Esophagus squamous epithelium (tissue), 5 donors: Measurements from ENCODE around the gene XRN1. TPM values are rescaled to one million over a fixed set of nuclear protein-coding genes. Genes with fewer than 3 reads are reported as not detected.

Experiments
- DNase-seq: peaks from one replicate; lab custom pipeline; 2025; lab: John Stamatoyannopoulos, UW
- H3K27ac ChIP-seq, 4 donors: fragments of 200-600 bp; sonication (generic); one replicate each; pipeline ENCODE4 v1.5.1; 2016 to 2019; ENCODE audit warnings: mild to moderate bottlenecking in 1 of 4
- H3K27me3 ChIP-seq, 4 donors: fragments of 200-600 bp; sonication (generic); 1 replicate in 3 of 4; 2 replicates in 1 of 4; pipeline versions ENCODE4 v1.5.1 to v1.6.0; 2017 to 2021; ENCODE audit warnings: antibody characterized with exemption in 1 of 4
- H3K36me3 ChIP-seq, 3 donors: fragments of 200-600 bp; sonication (generic); one replicate each; pipeline ENCODE4 v1.5.1; 2016 to 2019
- H3K4me1 ChIP-seq, 3 donors: fragments of 200-600 bp; sonication (generic); one replicate each; pipeline ENCODE4 v1.5.1; 2017 to 2019
- H3K4me3 ChIP-seq, 4 donors: fragments of 200-600 bp; sonication (generic); 1 replicate in 3 of 4; 2 replicates in 1 of 4; pipeline ENCODE4 v1.5.1; 2016 to 2019; ENCODE audit warnings: mild to moderate bottlenecking in 2 of 4, moderate library complexity in 1 of 4
- H3K9me3 ChIP-seq, 3 donors: fragments of 200-600 bp; sonication (generic); one replicate each; pipeline ENCODE4 v1.5.1; 2016 to 2019
- CTCF ChIP-seq, 6 experiments: fragments of 450-650 bp in 4 of 6; fragments of 200-600 bp in 2 of 6; sonication (generic) in 2 of 6; IDR thresholded peaks; one replicate each; pipeline ENCODE4 v1.5.1; 2016 to 2019; ENCODE audit warnings: antibody characterized with exemption in 6 of 6, mild to moderate bottlenecking in 4 of 6, moderate library complexity in 4 of 6
- POLR2A ChIP-seq, 4 donors: fragments of 450-650 bp; IDR thresholded peaks; one replicate each; pipeline ENCODE4 v1.6.1; 2017; ENCODE audit warnings: antibody characterized with exemption in 4 of 4, mild to moderate bottlenecking in 4 of 4, moderate library complexity in 3 of 4
- whole genome bisulfite sequencing, 2 donors: methylation state at CpG; one replicate each; pipeline ENCODE4 v1.1.5; 2018; 5-methylcytosine and 5-hydroxymethylcytosine counted together
- intact Hi-C: fragments of 100-400 bp; cut with DNase I; formaldehyde crosslinking; loops from one replicate; pipeline ENCODE4 v1.15.0; 2022
- total RNA-seq, 4 donors: library from RNA; depleted of rRNA; stranded (reverse); fragments of >200 nt; gene quantifications; one replicate each; pipeline ENCODE4 v1.1.0, GENCODE V29; 2016
- donor health status: DM: yes; HTN: yes; CAD: no.

Gene XRN1
- 10 to 100 TPM; 15.5 to 37.6 (median 23.1) TPM for total RNA-seq

- 5 to 8% methylated on average over 26 to 49 of the region's 52 CpGs for WGBS, 2 donors
- no peaks in the 10 kb centered on the region for H3K9me3 ChIP-seq
- intact Hi-C loops: no loop called here
- DNase-seq: peak; percentile 77
- H3K4me3 ChIP-seq: peak within 1 kb of the TSS; percentile 87 to 95 (median 90)
- H3K27ac ChIP-seq: peak within 1 kb of the TSS; percentile 98 to 99 (median 98)
- H3K36me3 ChIP-seq: peaks cover 0 to 29% (median 0%) of the 10 kb centered on the region in 3 donors
- no peak for TF ChIP-seq CTCF (IDR thresholded peaks at IDR 0.05)
- TF ChIP-seq POLR2A (IDR thresholded peaks at IDR 0.05): peak in 3 of 4 donors; percentile 43 to 79 (median 57)
- H3K27me3 ChIP-seq: no peaks in the 10 kb centered on the region
- peaks cover 8 to 45% (median 14%) of the 10 kb centered on the region in 3 donors for H3K4me1 ChIP-seq
Observed at GRCh38 chr3:142447852-142448823, at the start of gene XRN1. XRN1 (minus strand) TSS chr3:142448037; CDS start chr3:142447944, 93 bp downstream.

GRCh38 chr3:142495103-142495502 is 47.3 kb upstream of the XRN1 start:
- intact Hi-C loops: no loop called here
- Histone ChIP-seq H3K4me1 (no peaks in the 10 kb centered on the region), H3K4me3 (no peak overlapping the region), H3K27me3 (no peaks in the 10 kb centered on the region), H3K9me3 (no peaks in the 10 kb centered on the region), H3K36me3 (peaks cover 0 to 97% (median 12%) of the 10 kb centered on the region in 3 donors), H3K27ac (no peak overlapping the region)
- no peak for TF ChIP-seq CTCF (IDR thresholded peaks at IDR 0.05)
- no peak for TF ChIP-seq POLR2A (IDR thresholded peaks at IDR 0.05)
- DNase-seq: no peak
- 94 to 100% methylated on average over 3 of the region's 3 CpGs for WGBS, 2 donors

- no peaks in the 10 kb centered on the region for H3K4me1 ChIP-seq
- intact Hi-C loops: no loop called here
- no peak overlapping the region for H3K27ac ChIP-seq
- H3K36me3 ChIP-seq: peaks cover 0 to 100% (median 8%) of the 10 kb centered on the region in 3 donors
- 93 to 98% methylated on average over 2 of the region's 2 CpGs for WGBS, 2 donors
- TF ChIP-seq POLR2A (IDR thresholded peaks at IDR 0.05) (no peak), CTCF (IDR thresholded peaks at IDR 0.05) (no peak)
- no peak for DNase-seq
- no peak overlapping the region for H3K4me3 ChIP-seq
- no peaks in the 10 kb centered on the region for H3K9me3 ChIP-seq
- H3K27me3 ChIP-seq: no peaks in the 10 kb centered on the region
Observed at GRCh38 chr3:142492184-142492583, 44.3 kb upstream of the XRN1 start.

GRCh38 chr3:142489572-142490323 is 41.9 kb upstream of the XRN1 start:
- DNase-seq: no peak
- Histone ChIP-seq H3K4me1 (no peaks in the 10 kb centered on the region), H3K27ac (no peak overlapping the region), H3K27me3 (no peaks in the 10 kb centered on the region), H3K9me3 (no peaks in the 10 kb centered on the region), H3K36me3 (peaks cover 0 to 100% (median 6%) of the 10 kb centered on the region in 3 donors), H3K4me3 (no peak overlapping the region)
- intact Hi-C loops: no loop called here
- no peak for TF ChIP-seq CTCF (IDR thresholded peaks at IDR 0.05)
- no peak for TF ChIP-seq POLR2A (IDR thresholded peaks at IDR 0.05)
- 97 to 98% methylated on average over 5 of the region's 5 CpGs for WGBS, 2 donors
